CD4-positive, alpha-beta T cell treated with Interleukin-4 for 1 hour (primary cell): ENCODE data around the gene HTR3A.

Experiments
- DNase-seq, 2 donors: peaks; one replicate each; pipeline ENCODE4 v3.0.0-alpha.2; 2020 to 2022

Gene HTR3A

DNA sequence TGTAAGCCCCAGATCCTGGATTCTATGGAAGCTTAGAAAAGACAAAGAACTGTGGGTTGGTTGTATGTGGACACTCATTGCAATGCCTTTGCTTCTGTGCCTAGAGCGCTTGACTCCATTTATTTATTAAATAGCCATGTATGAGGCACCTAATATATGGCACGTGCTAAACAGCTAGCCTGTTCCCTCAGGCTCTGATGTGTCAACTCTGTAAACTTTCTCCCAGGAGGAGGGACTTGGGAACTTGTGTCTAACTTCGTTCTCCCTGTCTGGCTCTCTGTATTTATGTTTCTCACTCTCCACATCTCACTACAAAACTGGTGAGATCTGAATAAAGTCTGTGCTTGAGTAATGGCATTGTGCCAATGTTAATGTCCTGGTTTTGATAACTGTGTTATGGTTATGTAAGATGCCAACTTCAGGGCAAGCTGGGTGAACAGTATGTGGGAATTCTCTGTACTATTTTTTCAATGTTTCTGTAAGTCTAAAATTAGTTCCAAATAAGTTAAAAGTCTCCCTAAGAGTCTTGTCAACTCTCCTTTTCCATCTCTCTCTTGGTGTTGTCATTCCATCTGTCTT lies 50.5 kb downstream of the HTR3A start:
- DNase-seq: no peak

DNA sequence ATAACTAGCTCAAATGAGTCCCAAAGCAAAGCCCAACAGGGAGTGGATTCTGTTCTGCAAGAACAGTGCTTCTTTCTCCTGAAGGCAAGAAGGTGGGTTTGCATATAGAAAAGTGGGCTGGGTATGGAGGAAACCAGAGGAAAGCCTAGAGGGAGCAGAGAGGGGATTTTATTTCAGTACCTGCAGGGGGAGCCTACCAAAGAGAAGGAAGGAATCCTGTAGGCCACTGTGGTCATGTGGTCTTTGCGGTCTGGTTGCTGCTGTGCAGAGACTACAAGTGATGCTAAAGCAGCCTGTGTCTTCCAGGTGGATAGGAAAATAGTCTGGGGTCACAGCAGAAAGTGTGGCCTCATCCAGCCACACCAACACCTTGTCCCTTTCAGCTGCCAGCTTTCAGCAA lies 51.4 kb downstream of the HTR3A start:
- peak; percentile 22 to 35 for DNase-seq

DNA sequence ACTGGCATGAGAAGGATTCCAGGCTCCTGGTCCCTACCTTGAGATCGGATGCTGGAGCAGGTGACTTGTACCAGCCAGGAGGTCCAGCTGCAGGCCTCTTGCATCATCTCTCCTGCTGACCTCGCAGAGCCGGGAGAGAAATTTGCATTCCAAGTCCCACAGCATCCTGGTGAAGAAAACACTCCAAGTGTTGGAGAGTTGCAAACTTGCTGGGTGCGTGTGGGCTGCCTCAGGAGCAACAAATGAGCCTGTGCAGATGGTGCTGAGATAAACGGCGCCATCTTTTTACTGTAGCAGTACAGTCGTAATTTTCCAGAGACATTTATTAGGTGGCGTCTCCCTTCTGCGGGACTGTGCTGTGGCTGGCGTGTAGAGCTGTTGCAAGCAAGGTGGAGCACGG lies 52.5 kb downstream of the HTR3A start:
- no peak for DNase-seq

DNA sequence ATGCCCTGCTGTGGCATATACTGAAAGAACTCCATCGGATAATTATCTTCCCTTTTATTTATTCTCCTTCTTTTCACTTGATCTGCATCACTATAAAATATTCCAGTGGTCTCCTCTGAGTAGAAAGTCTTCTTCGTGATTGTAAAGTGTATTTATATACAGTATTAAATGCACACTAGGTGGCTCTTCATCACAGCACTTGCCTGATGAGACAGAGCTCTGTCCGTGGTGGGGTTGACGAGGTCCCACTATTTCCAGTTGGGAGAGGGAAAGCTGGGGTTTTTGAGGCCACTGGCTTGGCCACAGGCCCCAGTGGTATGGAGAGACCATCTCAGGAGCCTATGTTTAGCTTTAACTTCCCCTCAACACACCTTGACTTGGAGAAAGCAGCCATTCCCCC lies 53.0 kb downstream of the HTR3A start:
- DNase-seq: no peak

DNA sequence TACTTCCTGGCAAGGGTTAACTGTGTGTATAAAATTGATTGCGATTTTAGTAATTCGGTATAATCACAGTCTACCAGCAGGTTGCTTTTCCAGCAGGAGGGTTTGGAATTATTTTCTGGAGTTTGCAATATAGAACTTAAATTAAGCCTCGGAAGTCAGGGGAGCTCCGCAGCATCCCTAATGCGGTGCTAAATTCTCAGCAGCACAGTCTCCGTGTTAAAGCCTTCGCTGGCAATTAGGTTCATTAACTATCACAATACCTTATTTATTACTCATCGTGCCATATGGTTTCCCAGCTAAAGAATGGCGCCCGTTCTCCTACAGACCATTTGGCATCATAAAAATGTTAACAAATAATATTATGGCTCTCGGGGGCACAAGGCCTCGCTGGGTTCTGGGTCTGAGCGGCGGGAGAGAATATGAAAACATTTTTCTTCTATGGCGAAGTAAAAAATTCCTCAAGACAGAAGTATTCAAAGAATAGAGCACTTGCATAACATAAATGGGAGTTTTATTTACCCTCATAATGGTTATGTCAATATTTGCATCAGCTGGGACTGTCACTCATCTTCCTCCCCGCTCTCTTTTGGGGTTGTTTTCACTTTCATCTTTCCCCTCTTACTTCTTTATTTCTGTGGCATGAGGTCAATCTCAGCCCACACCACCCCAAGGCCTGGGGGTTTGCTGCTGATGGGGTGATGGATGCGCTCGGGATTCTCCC lies 56.5 kb downstream of the HTR3A start:
- no peak for DNase-seq

DNA sequence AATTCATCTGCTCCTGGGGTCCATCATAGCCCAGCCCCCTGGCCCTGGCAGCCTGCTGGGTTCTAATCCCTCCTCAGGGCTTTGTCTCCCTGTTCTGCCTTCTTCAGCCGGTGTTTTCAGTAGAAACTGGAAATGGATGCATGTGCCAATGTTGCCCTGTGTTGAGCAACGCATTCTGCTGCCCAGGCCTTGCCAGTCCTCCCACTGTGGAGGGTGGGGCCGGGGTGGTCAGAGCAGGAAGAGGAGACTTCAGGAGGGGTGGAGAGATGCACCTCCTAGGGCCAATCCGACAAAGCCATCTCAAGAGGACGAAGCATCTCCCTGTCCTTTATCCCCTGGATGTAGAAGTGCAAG lies 57.0 kb downstream of the HTR3A start:
- DNase-seq: no peak

DNA sequence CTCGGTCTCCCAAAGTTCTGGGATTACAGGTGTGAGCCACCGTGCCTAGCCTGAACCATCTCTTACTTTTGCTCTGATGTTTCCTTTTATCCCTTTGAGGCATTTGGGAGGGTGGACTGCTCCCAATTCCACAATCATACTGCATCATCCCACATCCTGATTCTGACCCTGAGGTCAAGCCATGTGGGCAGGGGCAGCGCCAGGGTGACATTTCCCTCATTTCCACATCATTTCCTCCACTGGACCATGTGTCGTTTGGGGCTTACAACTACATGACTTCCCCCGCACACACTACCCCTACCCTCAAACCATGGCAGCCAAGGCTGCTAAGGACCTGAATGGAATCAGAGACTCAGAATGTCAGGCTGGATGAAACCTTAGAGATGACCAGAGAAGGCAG lies 58.2 kb downstream of the HTR3A start:
- DNase-seq: no peak

DNA sequence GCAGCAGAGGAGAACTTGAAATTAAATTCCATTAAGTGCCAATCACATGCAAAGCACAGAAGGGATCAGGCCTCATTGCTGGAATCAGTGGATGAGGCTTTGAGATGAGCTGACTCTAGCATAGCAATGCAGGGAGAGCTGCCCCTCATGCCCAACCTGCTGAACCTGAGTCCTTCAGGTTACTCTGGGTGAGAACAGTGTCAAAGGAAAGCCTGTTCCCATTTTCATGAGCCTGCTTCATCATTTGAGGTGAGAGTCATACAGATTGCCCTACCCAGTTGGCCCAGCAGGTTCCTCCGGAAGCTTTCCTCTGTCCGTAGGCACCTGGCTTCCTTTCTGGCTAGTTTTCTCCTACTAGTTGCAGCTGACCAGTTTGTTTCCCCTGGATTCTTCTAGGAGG lies 58.7 kb downstream of the HTR3A start:
- no peak for DNase-seq

DNA sequence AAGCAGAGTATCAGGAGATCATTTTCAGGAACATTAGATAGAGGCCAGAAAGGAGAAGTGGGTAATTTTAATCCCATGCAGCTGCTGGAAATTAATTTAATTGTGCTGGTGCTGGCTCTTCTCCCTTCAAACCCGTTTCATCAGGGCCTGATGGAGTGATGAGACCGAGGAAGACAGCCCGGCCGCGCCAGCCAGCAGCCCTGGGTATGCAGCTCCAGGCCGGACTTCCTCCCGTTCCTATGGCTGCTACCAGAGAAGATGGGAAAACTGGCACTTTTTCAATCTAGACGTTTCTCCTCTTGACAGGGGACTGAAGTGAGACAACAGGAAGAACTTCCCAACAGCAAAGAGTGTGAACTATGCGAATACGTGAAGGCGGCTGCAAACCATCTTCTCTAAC lies 60.0 kb downstream of the HTR3A start:
- DNase-seq: no peak

DNA sequence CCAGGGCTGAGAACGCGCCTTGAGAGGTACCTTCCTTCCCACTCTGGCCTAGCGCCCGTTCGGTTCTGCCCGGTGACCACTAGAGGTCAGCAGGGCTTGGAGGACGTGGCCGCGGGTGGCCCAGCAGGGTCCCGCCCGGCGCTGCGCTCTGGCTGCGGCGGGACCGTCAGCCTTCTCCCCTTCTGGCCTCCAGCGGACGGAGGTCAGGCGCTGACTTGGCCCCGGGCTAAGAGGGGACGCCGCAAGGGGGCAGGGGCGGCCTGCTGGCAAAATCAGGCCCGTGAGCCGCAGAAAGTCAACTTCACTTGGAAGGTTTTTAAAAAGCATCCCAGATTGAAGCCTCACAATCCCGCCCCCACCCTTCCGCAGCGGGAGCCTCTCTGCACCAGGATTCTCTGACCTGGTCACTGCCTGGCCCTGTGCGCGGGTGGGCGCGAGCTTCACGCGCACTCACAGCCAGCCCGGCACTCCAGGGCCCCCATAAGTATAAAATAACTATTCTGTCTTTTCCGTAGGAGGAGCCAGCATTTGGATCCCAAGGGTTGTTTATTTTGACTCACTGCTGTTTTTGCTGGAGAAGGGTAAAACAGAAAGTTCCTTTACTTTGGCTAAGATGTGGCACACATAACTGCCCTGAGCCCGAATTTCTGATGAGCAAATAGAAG lies 61.4 kb downstream of the HTR3A start:
- peak; percentile 59 to 68 for DNase-seq

DNA sequence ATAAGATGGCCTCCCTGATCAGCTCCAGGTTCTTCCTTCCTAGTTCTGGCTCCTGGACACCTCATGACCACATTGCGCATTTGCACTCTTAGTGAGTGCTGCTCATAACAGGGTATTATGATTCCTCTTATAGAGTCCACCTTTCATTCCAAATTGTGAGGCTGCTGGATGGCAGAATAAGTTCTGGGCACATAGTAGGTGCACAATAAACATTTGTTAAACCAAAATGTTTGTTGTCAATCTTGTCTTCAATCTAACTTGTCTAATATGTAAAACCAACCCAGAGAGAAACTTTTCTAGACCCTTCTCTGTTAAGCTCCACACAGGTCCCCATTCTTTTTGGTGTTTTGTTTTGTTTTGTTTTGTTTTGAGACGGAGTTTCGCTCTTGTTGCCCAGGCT lies 62.0 kb downstream of the HTR3A start:
- no peak for DNase-seq

DNA sequence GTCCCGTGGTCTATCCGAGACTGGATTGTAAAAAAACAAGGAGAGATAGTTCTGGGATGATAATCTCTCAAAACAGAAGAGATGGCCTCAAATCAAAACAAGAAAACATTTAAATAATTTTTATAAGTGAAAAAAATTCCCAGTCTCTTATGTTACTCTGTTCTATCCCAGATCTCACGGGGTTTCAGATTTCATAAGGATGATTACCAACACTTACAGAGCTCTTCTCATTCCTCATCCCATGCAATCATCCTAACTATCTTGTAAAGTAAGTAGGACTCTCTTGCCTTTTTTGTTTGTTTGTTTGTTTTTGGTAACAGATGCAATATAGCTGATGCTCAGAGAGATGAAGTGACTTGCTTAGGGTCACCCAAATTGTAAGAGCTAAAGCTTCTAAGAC lies 64.6 kb downstream of the HTR3A start:
- DNase-seq: no peak
